Measurements from ENCODE around the gene PLXND1.
A peak's percentile ranks its signal among the peaks of the same experiment; 100 is the strongest.

Gene PLXND1

DNA sequence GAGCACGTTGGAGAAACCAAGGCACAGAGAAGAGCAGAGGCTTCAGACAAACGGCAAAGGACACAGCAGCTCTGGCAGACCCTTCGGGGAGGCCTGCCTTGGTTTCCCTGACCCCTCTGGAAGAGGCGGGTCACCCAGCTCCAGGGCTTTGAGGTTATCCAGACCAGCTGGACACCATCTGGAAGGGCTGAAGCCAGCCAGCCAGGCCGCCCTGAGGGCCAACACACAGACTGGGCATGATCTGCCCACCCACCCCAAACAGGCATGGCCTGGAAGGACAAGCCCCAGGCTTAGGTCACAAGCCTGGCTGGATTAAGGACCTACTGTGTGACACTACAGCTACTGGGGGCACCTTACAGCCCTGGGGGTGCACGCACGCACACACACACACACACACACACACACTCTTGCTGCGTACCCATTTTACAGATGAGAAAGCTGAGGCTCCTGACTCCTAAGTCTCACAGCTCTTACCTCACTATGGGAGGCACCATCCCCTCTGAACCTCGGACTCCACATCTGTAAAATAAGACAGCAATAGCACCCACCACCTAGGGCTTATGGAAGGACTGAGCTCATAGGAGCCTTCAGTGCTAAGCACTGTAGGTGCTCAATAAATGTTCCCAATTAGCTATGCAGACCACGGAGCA lies 10.8 kb downstream of the PLXND1 start:
- no peak overlapping the region for H3K9ac ChIP-seq (ENCODE audit: low read depth, low read length)
- H3K36me3 ChIP-seq (ENCODE audit: insufficient read depth, low read length), result peaks cover 3% of the 10 kb centered on the region; the same call in 1 of the 2 replicates
- no peaks in the 10 kb centered on the region for H3K9me3 ChIP-seq (ENCODE audit: control insufficient read depth, insufficient read depth, low read length)
- peaks cover 73% of the 10 kb centered on the region for H3K4me1 ChIP-seq (ENCODE audit: insufficient read depth, low read length)

GRCh38 chr3:129594907-129595390 lies 11.5 kb downstream of the PLXND1 start:
- H3K9me3 ChIP-seq (ENCODE audit: control insufficient read depth, insufficient read depth, low read length), result no peaks in the 10 kb centered on the region
- H3K9ac ChIP-seq (ENCODE audit: low read depth, low read length), result no peak overlapping the region
- H3K4me1 ChIP-seq (ENCODE audit: insufficient read depth, low read length), result peaks cover 73% of the 10 kb centered on the region
- H3K36me3 ChIP-seq (ENCODE audit: insufficient read depth, low read length), result peaks cover 3% of the 10 kb centered on the region; the same call in 1 of the 2 replicates

DNA sequence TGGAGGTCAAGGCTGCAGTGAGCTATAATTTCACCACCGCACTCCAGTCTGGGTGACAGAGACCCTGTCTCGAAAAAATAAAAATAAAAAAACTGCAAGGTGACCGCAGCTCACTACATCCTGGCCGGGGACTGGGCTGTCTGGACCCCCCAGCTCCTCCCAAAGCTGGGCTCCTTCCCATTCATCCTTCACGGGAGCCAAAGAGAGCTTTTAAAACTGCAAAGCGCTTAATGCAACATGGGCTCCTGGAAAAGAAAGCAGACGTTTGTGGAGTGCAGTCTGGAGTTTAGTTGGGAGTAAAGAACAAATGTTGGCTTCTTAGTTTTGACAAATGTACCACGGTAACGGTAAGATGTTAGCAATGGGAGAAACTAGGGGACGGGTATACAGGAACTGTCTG lies 12.1 kb downstream of the PLXND1 start:
- peaks cover 3% of the 10 kb centered on the region; the same call in 1 of the 2 replicates for H3K36me3 ChIP-seq (ENCODE audit: insufficient read depth, low read length)
- H3K4me1 ChIP-seq (ENCODE audit: insufficient read depth, low read length), result peaks cover 72% of the 10 kb centered on the region
- H3K9ac ChIP-seq (ENCODE audit: low read depth, low read length), result no peak overlapping the region

DNA sequence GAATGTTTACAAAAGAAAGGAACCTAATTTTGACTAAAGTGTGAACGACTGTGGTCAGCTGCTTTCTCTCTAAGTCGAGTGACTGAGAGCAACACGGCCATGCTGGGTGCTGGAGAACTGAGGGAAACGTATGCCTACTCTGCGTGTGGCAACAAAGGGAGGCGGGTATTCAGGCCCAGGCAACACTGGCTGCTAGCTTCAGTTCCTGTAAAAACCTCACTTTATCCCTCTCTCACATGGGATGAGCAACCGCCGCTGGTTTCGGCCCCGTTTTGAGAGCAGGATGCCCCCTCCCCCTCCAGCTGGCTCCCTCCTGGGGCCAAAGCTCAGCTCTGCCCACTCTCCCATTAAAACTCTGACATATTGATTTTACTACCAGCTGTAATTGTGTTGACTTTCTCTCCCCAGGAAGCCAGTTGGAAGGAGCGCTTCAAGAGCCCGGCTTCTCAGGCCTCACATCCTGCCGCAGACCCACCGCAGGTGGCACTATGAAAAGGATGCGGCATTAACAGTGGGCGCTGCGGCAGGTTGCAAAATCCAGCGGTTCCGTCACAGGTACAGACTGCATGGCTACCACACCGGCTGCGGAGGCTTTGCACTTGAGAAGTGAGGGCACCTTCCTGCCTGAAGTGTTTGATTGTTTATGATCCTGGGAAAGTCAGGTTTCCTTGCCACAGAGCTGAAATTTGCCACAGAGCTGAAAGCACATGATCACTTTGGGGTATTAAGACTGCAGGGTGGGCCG lies 12.7 kb downstream of the PLXND1 start:
- Histone ChIP-seq H3K9me3 (ENCODE audit: control insufficient read depth, insufficient read depth, low read length) (no peaks in the 10 kb centered on the region), H3K4me1 (ENCODE audit: insufficient read depth, low read length) (peaks cover 66% of the 10 kb centered on the region), H3K9ac (ENCODE audit: low read depth, low read length) (no peak overlapping the region; the same call in 1 of the 2 replicates), H3K36me3 (ENCODE audit: insufficient read depth, low read length) (peaks cover 3% of the 10 kb centered on the region; the same call in 1 of the 2 replicates)

More for the DNA sequence above, 12.1 kb downstream of the PLXND1 start:
- no peaks in the 10 kb centered on the region for H3K9me3 ChIP-seq (ENCODE audit: control insufficient read depth, insufficient read depth, low read length)

DNA sequence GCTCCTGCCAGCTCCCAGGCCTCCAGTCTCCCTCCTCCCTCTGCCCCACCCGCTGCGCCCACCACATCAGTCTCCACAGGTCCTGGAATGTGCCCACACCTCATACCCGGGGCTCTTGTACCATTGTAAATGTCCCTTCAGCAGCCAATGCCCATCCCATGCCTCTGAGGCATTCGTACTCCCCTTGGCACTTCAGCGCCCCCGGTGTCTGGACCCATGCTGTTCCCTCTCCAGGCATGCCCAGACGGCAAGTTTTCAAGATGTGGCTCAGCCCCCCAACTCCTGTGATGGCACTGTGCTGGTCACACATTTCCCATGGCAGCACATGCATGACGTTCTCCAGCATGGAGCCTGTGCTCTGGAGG lies 13.3 kb downstream of the PLXND1 start:
- Histone ChIP-seq H3K4me1 (ENCODE audit: insufficient read depth, low read length) (peaks cover 62% of the 10 kb centered on the region), H3K9ac (ENCODE audit: low read depth, low read length) (peak overlapping the region; percentile 32)

GRCh38 chr3:129592381-129593131 lies 13.9 kb downstream of the PLXND1 start:
- Histone ChIP-seq H3K36me3 (ENCODE audit: insufficient read depth, low read length) (peaks cover 3% of the 10 kb centered on the region; the same call in 1 of the 2 replicates), H3K4me1 (ENCODE audit: insufficient read depth, low read length) (peaks cover 55% of the 10 kb centered on the region)

More for the DNA sequence above, 13.3 kb downstream of the PLXND1 start:
- Histone ChIP-seq H3K9me3 (ENCODE audit: control insufficient read depth, insufficient read depth, low read length) (no peaks in the 10 kb centered on the region), H3K36me3 (ENCODE audit: insufficient read depth, low read length) (peaks cover 3% of the 10 kb centered on the region; the same call in 1 of the 2 replicates)

DNA sequence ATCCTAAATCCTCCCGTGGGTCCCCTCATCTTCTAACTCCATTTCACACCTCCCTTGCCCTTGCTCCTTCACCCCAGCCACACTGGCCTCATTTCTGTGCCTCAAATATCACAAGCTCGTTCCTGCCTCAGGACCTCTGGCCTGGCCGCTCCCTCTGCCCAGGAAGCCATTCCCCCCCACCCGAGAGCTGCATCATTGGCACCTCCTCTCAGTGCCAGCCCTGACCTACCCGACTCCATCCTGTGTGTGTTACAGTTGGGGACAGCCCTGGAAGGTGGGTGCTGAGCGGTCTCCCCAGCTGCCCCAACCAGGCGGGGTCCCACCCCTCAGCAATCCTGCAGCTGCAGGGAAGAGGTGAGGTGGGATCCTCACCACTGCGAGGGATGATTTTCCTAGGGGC lies 14.5 kb downstream of the PLXND1 start:
- peaks cover 49% of the 10 kb centered on the region for H3K4me1 ChIP-seq (ENCODE audit: insufficient read depth, low read length)
- H3K9me3 ChIP-seq (ENCODE audit: control insufficient read depth, insufficient read depth, low read length), result no peaks in the 10 kb centered on the region
- H3K36me3 ChIP-seq (ENCODE audit: insufficient read depth, low read length), result peaks cover 3% of the 10 kb centered on the region; the same call in 1 of the 2 replicates
- H3K9ac ChIP-seq (ENCODE audit: low read depth, low read length), result peak overlapping the region; percentile 24

More at GRCh38 chr3:129592381-129593131, 13.9 kb downstream of the PLXND1 start:
- Histone ChIP-seq H3K9me3 (ENCODE audit: control insufficient read depth, insufficient read depth, low read length) (no peaks in the 10 kb centered on the region), H3K9ac (ENCODE audit: low read depth, low read length) (peak overlapping the region; percentile 32)

DNA sequence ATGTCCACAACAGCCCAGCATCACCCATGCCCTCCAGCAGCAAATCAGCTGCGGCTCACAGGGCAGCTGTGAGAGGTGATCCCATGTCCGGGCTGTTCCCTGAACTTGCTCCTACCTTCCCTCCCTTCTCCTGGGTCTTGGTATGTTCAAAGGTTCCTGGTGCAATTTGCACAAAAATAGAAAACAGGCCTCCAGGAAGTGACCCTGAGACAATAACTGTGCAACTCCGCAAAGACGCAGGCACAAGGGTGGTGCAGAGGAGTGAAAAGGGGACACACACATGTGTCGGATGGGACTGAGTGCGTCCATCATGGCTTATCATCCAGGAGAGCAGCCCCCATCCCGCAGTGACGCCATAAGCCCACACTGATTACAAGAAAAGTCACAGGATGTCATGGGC lies 16.3 kb downstream of the PLXND1 start:
- Histone ChIP-seq H3K4me1 (ENCODE audit: insufficient read depth, low read length) (peaks cover 38% of the 10 kb centered on the region), H3K9me3 (ENCODE audit: control insufficient read depth, insufficient read depth, low read length) (no peaks in the 10 kb centered on the region), H3K36me3 (ENCODE audit: insufficient read depth, low read length) (peaks cover 10% of the 10 kb centered on the region), H3K9ac (ENCODE audit: low read depth, low read length) (no peak overlapping the region)

GRCh38 chr3:129587566-129588210 lies 18.8 kb downstream of the PLXND1 start:
- peaks cover 21% of the 10 kb centered on the region for H3K36me3 ChIP-seq (ENCODE audit: insufficient read depth, low read length)
- no peak overlapping the region for H3K9ac ChIP-seq (ENCODE audit: low read depth, low read length)
- H3K4me1 ChIP-seq (ENCODE audit: insufficient read depth, low read length), result peaks cover 19% of the 10 kb centered on the region
- no peaks in the 10 kb centered on the region for H3K9me3 ChIP-seq (ENCODE audit: control insufficient read depth, insufficient read depth, low read length)

DNA sequence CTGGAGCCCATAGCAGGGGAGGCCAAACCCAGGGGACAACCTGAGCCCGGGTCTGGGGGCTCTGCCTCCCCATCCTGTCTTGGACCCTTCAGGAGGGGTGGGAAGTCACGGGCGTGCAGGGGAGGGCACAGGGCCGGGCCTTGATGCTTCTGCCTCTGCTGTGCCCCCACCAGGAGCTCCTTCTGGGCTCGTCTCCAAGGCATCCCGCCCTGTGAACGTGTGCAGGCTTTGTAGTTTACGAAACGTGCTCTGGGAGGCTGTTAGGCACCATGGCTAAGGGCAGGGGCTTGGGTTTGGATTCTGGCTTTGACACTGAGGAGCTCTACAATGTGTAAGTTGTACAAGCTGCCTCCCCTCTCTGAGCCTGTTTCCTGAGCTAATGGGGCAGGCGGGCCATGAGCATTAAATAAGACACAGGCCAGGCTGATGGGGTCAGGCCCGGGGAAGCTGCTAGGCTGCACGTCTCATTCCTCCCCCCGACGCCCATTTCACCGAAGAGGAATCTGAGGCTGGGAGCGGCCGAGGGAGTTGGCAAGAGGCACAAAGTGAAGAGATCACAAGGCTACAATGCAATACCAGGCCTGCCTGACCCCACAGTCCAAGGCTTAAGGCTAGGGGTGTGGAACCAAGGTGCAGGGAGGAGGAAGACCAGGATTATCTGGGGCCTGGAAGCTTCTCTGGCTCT lies 19.6 kb downstream of the PLXND1 start:
- H3K9me3 ChIP-seq (ENCODE audit: control insufficient read depth, insufficient read depth, low read length), result no peaks in the 10 kb centered on the region
- peaks cover 15% of the 10 kb centered on the region for H3K4me1 ChIP-seq (ENCODE audit: insufficient read depth, low read length)
- H3K36me3 ChIP-seq (ENCODE audit: insufficient read depth, low read length), result peaks cover 23% of the 10 kb centered on the region
- H3K9ac ChIP-seq (ENCODE audit: low read depth, low read length), result no peak overlapping the region

DNA sequence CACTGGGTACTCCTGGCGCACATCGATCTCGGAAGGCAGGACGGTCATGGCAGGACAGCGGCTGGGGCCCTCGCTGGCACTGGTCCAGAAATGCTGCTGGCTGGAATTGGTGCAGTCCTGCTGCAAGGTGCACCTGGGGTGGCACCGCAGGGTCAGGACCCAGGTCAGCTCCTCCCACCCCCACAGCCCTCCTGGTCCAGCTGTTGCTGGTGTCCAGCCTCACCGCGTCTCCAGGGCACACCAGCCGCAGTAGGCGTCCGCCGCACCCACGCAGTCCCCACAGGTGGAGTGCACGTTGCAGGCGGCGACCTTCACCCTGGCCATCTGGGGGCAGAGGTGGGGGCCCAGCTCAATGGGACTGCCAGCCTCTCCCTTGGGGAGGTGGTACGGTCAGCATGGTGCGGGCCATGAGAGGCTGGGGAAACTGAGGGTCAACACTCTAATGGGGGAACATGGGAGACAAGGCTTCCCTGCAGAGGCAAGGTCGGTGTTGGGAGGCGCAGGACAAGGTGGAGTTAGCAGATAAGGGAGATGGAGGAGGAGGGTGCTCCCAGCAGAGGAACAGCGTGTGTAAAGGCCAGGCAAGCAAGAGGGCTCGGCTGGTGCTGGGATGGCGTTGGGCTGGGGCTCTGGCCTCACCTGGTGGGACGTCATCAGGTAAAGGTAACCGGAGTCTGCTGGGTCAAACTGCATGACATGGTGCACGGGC lies 20.4 kb downstream of the PLXND1 start:
- Histone ChIP-seq H3K36me3 (ENCODE audit: insufficient read depth, low read length) (peaks cover 29% of the 10 kb centered on the region), H3K4me1 (ENCODE audit: insufficient read depth, low read length) (peaks cover 9% of the 10 kb centered on the region; the same call in 1 of the 2 replicates), H3K9ac (ENCODE audit: low read depth, low read length) (no peak overlapping the region), H3K9me3 (ENCODE audit: control insufficient read depth, insufficient read depth, low read length) (no peaks in the 10 kb centered on the region)

DNA sequence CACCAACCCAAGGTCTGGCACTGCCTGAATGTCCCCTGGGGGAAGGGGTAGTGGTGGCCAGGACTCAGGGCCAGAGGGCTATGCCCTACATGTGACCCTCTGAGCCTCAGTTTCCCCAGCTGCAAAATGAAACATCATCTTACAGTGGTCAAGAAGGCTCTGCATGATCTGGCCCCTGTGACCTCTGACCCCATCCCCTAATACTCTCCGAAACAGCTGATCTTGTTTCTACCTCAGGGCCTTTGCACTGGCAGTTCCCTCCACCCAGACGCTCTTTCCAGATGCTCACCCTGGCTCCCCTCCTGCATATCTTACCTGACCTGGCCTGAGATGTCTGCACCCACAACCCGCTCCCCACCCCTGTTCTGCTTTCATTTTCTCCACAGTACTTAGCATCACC lies 21.8 kb downstream of the PLXND1 start:
- peaks cover 30% of the 10 kb centered on the region for H3K36me3 ChIP-seq (ENCODE audit: insufficient read depth, low read length)
- no peak overlapping the region for H3K9ac ChIP-seq (ENCODE audit: low read depth, low read length)
- H3K9me3 ChIP-seq (ENCODE audit: control insufficient read depth, insufficient read depth, low read length), result no peaks in the 10 kb centered on the region
- no peaks in the 10 kb centered on the region for H3K4me1 ChIP-seq (ENCODE audit: insufficient read depth, low read length)

GRCh38 chr3:129583289-129583688 lies 23.2 kb downstream of the PLXND1 start:
- Histone ChIP-seq H3K9ac (ENCODE audit: low read depth, low read length) (no peak overlapping the region), H3K4me1 (ENCODE audit: insufficient read depth, low read length) (no peaks in the 10 kb centered on the region), H3K9me3 (ENCODE audit: control insufficient read depth, insufficient read depth, low read length) (no peaks in the 10 kb centered on the region), H3K36me3 (ENCODE audit: insufficient read depth, low read length) (peaks cover 36% of the 10 kb centered on the region)

Measured in ES-I3 (cell line).